Astrocyte (in vitro differentiated cells and primary cell): ENCODE data around the gene METRN. TPM values are rescaled to one million over a fixed set of nuclear protein-coding genes. Genes with fewer than 3 reads are reported as not detected.

Experiments
- DNase-seq: peaks from one replicate; pipeline ENCODE4 v3.0.0-alpha.2; 2010; ENCODE audit warnings: low read depth
- FAIRE-seq: peaks from 2 replicates; lab custom pipeline; 2011; peaks lifted over from hg19 to GRCh38; lab: Jason Lieb, UNC
- H2AFZ ChIP-seq: 2 replicates; pipeline ENCODE4 v1.6.0; 2012; ENCODE audit warnings: low read depth, low read length, inconsistent platforms
- H3K27ac ChIP-seq: 2 replicates; pipeline ENCODE4 v1.5.1; 2011; ENCODE audit warnings: low read depth, low read length, inconsistent platforms
- H3K27me3 ChIP-seq: 2 replicates; pipeline ENCODE4 v1.6.0; 2011; ENCODE audit warnings: low read length, inconsistent platforms; ENCODE audit not compliant: insufficient read depth
- H3K36me3 ChIP-seq: 2 replicates; pipeline ENCODE4 v1.5.1; 2011; ENCODE audit warnings: low read length, inconsistent platforms; ENCODE audit not compliant: insufficient read depth
- H3K4me1 ChIP-seq: 2 replicates; pipeline ENCODE4 v1.5.1; 2011; ENCODE audit warnings: low read length, inconsistent platforms; ENCODE audit not compliant: insufficient read depth
- H3K4me2 ChIP-seq: 2 replicates; pipeline ENCODE4 v1.6.0; 2012; ENCODE audit warnings: low read length, inconsistent platforms
- H3K4me3 ChIP-seq: 2 replicates; pipeline ENCODE4 v1.5.1; 2011; ENCODE audit warnings: low read depth, mild to moderate bottlenecking, low read length, inconsistent platforms; ENCODE audit not compliant: insufficient read depth
- H3K79me2 ChIP-seq: 2 replicates; pipeline ENCODE4 v1.6.0; 2012; ENCODE audit warnings: mild to moderate bottlenecking, low read length, inconsistent platforms; ENCODE audit not compliant: insufficient read depth
- H3K9ac ChIP-seq: 2 replicates; pipeline ENCODE4 v1.6.0; 2012; ENCODE audit warnings: mild to moderate bottlenecking, low read length, inconsistent platforms
- H3K9me3 ChIP-seq: 2 replicates; pipeline ENCODE4 v1.5.1; 2012; ENCODE audit warnings: low read depth, mild to moderate bottlenecking, low read length, inconsistent platforms; ENCODE audit not compliant: insufficient read depth
- H4K20me1 ChIP-seq: 2 replicates; pipeline ENCODE4 v1.6.0; 2012; ENCODE audit warnings: low read length, inconsistent platforms; ENCODE audit not compliant: insufficient read depth
- H3K27ac Mint-ChIP-seq: one replicate; pipeline ENCODE4 v1.8.0; 2021; ENCODE audit warnings: mild to moderate bottlenecking, mixed read lengths; ENCODE audit not compliant: unreplicated experiment
- H3K27me3 Mint-ChIP-seq: one replicate; pipeline ENCODE4 v1.8.0; 2021; ENCODE audit warnings: low read depth, mixed read lengths; ENCODE audit not compliant: unreplicated experiment
- H3K36me3 Mint-ChIP-seq: one replicate; pipeline ENCODE4 v1.8.0; 2021; ENCODE audit warnings: low read depth, mixed read lengths; ENCODE audit not compliant: unreplicated experiment
- H3K4me1 Mint-ChIP-seq: one replicate; pipeline ENCODE4 v1.8.0; 2021; ENCODE audit warnings: low read depth, mixed read lengths; ENCODE audit not compliant: unreplicated experiment
- H3K4me3 Mint-ChIP-seq: one replicate; pipeline ENCODE4 v1.8.0; 2021; ENCODE audit warnings: mild to moderate bottlenecking, moderate library complexity, mixed read lengths; ENCODE audit not compliant: unreplicated experiment
- H3K9me3 Mint-ChIP-seq: one replicate; pipeline ENCODE4 v1.8.0; 2021; ENCODE audit warnings: mild to moderate bottlenecking, mixed read lengths; ENCODE audit not compliant: unreplicated experiment
- EZH2 ChIP-seq: IDR thresholded peaks from 2 replicates; pipeline ENCODE4 v1.6.1; 2012; ENCODE audit warnings: mild to moderate bottlenecking, low read length, inconsistent platforms; ENCODE audit not compliant: insufficient read depth
- total RNA-seq: library from RNA; stranded (reverse); gene quantifications from 2 replicates; pipeline ENCODE4 v1.2.1, GENCODE V29; 2021
- TF ChIP-seq, protein P1 (sequence below): IDR thresholded peaks from 2 replicates; pipeline ENCODE4 v1.5.1; 2011; ENCODE audit warnings: low read depth, mild to moderate bottlenecking, inconsistent platforms, low read length, moderate library complexity; ENCODE audit not compliant: insufficient read depth

The METRN gene
- total RNA-seq, 1 donor from 2014 or later = 31.5 TPM

GRCh38 chr16:679814-680624, 34.9 kb upstream of the METRN start, which contains the start of gene STUB1:
Gene STUB1, plus strand, starts transcription at chr16:680410. Its CDS starts 116 bp downstream, at chr16:680526.
- Mint-ChIP-seq H3K4me1 (peaks cover 12% of the 10 kb centered on the region), H3K27me3 (no peaks in the 10 kb centered on the region), H3K4me3 (peak within 1 kb of the TSS; percentile 89), H3K9me3 (no peaks in the 10 kb centered on the region), H3K27ac (peak within 1 kb of the TSS; percentile 87), H3K36me3 (peaks cover 9% of the 10 kb centered on the region)
- Histone ChIP-seq H3K9me3 (no peaks in the 10 kb centered on the region), H3K4me1 (peaks cover 35% of the 10 kb centered on the region), H3K9ac (peak within 1 kb of the TSS; percentile 90), H3K27me3 (no peaks in the 10 kb centered on the region), H3K27ac (peak within 1 kb of the TSS; percentile 70), H3K4me2 (peak within 1 kb of the TSS; percentile 98), H4K20me1 (peaks cover 38% of the 10 kb centered on the region), H3K36me3 (peaks cover 3% of the 10 kb centered on the region), H3K4me3 (peak within 1 kb of the TSS; percentile 78), H2AFZ (peak within 1 kb of the TSS; percentile 93), H3K79me2 (peaks cover 42% of the 10 kb centered on the region)
- FAIRE-seq = no peak
- peak; percentile 67 for DNase-seq
- TF ChIP-seq EZH2 = no peak
- TF ChIP-seq, protein P1, sequence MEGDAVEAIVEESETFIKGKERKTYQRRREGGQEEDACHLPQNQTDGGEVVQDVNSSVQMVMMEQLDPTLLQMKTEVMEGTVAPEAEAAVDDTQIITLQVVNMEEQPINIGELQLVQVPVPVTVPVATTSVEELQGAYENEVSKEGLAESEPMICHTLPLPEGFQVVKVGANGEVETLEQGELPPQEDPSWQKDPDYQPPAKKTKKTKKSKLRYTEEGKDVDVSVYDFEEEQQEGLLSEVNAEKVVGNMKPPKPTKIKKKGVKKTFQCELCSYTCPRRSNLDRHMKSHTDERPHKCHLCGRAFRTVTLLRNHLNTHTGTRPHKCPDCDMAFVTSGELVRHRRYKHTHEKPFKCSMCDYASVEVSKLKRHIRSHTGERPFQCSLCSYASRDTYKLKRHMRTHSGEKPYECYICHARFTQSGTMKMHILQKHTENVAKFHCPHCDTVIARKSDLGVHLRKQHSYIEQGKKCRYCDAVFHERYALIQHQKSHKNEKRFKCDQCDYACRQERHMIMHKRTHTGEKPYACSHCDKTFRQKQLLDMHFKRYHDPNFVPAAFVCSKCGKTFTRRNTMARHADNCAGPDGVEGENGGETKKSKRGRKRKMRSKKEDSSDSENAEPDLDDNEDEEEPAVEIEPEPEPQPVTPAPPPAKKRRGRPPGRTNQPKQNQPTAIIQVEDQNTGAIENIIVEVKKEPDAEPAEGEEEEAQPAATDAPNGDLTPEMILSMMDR = no peak

DNA sequence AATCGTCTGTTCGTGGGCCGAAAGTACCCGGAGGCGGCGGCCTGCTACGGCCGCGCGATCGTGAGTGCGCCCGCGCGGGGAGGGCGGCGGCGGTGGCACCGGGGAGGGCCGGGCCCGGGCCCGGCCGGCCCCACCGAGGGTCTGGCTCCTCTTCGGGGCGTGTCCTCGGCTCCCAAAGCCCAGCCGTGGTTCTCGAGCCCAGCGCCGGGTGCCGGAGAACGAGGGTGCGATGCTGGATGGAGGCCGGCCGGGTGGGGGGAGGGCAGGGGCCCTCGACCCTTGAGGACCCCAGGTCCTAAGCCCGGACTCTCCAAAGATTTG, 34.3 kb upstream of the METRN start:
- H3K4me2 ChIP-seq = peak overlapping the region; percentile 98
- H3K4me3 ChIP-seq = peak overlapping the region; percentile 78
- peak overlapping the region; percentile 90 for H3K9ac ChIP-seq
- H3K27ac ChIP-seq = peak overlapping the region; percentile 70
- H3K9me3 Mint-ChIP-seq = no peaks in the 10 kb centered on the region
- peak overlapping the region; percentile 89 for H3K4me3 Mint-ChIP-seq
- no peaks in the 10 kb centered on the region for H3K27me3 ChIP-seq
- H3K4me1 Mint-ChIP-seq = peaks cover 11% of the 10 kb centered on the region
- DNase-seq (no peak), FAIRE-seq (no peak)
- peak overlapping the region; percentile 93 for H2AFZ ChIP-seq
- no peak overlapping the region for H3K27ac Mint-ChIP-seq
- H3K9me3 ChIP-seq = no peaks in the 10 kb centered on the region
- H4K20me1 ChIP-seq = peaks cover 35% of the 10 kb centered on the region
- H3K79me2 ChIP-seq = peaks cover 48% of the 10 kb centered on the region
- no peaks in the 10 kb centered on the region for H3K27me3 Mint-ChIP-seq
- no peak for TF ChIP-seq EZH2
- TF ChIP-seq, protein P1 = no peak
- H3K36me3 ChIP-seq = peaks cover 3% of the 10 kb centered on the region
- peaks cover 9% of the 10 kb centered on the region for H3K36me3 Mint-ChIP-seq
- H3K4me1 ChIP-seq = peaks cover 32% of the 10 kb centered on the region
